Limb (tissue), 2 donors: ENCODE results near the gene RBP3.

Source experiments
- DNase-seq, 2 donors: peaks; one replicate each; pipeline ENCODE4 v3.0.0-alpha.2; 2016; ENCODE audit errors: extremely low spot score in 2 of 2

Gene RBP3

DNA sequence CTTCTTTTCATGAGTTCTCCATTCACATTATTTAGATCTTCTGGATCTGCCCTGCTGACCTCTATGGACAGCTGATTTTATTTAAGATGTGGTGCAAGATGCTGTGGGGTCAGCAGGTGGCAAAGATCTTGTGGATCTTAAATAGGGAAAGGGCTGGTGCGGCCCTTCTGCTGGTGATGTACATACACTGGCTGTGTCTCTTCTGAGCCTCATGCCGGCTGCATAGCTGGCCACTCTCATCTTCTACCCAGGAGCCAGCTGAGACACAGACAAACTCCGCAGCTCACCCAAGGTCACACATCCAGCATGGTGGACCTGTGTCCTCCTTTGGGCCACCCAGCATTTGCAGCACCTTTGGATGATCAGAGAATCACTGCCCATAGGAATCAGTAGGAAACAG, 9.7 kb downstream of the RBP3 start:
- DNase-seq = no peak

DNA sequence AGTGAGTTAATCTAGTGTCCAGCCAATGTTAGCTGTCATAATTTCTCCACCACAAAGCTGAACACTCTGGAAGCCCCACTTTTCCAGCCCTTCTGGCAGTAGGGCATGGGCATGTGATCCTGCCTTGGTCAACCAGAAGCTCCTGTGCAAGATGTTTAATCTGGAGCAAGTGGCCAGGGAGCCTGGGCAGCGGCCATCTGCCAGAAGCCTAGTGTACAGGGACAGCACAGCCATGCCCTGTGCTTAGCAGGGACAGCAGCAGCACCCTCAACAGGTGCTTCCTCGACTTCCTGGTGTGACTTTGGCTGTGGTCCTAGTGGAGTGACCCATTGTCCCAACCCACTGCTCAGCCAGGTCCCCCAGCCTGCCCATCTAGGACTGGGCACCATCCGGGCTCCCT, 10.3 kb downstream of the RBP3 start:
- DNase-seq = no peak

DNA sequence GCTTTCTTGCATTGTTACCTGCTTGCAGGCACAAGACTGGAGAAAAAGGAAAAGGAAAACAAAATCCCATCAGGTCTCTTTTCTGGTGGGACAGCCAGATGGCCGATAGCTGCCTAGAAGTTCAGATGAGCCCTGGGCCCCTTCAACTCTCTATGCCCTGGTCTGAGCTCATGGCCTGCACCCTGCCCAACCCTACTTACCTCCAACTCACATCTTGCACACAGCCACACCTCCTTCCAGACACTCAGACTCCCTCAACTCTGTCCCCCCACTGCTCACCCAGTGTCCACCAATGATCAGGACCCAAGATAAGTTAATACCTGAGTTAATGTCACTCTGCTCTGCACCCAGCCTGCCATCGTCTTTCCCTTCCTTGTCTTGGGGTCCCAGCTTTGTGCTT, 10.9 kb downstream of the RBP3 start:
- DNase-seq = no peak

DNA sequence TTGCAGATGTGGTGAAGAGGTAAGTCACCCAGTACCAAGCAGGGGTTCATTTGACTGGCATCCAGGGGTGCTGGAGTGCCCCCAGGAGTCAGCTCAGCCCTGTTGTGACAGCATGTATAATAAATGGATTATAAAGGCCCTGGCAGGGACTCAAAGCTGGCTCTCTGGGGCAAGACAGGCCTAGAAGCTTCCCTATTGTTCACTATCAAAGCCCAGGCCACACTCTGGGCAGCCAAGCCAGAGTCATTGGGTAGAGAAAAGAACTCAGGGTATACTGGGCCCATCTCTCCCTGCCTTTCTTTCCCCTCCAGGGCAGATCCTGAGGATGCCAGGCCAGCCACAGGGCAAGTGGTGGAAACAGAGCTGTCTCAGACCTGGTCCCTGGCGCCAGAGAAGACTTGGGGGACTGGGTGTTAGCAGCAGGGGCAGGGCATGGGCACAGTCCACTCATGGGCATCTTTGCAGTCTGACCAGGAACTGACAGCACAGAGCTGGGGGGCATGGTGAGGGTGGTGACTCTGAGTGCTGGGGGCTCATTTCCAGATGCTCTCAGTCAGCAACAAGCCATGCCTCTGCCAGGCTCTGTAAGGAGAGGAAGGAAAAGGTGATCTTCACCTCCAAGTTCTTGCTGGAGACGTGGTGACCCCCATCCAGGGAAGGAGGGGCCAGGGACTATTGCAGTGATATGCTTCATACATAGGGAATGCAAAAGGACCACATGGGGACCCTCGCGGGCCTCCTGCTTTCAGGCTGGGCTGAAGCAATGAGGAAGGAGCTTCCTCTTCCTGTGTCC, 11.7 kb downstream of the RBP3 start:
- DNase-seq = no peak

DNA sequence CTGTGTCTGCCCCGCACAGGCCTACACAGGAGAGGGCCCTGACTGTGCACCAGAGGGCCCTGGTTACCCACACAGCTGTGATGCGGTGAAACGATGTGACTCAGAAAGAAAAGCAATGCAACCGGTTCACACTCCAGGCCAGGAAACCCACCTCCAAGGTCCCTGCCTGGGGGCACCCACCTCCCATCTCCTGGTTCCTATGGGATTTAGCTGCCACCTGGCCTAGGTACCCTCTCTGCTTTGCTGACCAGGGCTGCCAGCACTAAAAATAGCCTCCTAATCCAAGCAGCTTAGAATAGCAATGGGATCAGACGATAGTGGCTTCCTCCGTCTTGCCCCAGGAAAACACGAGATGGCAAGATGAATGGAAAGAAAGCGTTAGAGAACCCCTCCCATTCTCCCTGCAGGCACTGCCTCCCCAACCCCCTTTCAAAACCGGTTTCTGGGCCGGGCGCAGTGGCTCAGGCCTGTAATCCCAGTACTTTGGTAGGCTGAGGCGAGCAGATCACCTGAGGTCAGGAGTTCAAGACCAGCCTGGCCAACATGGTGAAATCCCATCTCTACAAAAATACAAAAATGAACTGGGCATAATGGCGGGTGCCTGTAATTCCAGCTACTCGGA, 12.4 kb downstream of the RBP3 start:
- DNase-seq = peak in 1 of 2 donors; percentile 23

DNA sequence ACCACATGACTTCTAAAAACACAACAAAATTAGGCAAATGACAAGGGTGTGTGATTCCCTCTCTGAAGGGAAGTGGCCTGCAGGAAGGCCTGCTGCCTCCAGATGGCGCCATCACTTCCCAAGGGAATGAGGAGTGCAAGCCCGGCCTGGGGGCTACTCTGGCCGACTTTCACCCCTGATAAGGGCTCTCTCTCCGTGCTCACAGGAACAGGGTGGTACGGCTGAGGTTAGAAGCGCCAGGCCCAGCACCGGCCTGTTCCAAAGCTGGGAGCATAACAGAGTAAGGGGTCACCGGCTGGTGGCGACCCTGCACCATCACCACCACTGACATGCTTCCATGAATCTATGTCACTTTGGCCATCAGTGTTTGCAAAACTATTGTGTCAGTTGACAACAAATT, 13.1 kb downstream of the RBP3 start:
- peak in 1 of 2 donors; percentile 39 for DNase-seq

DNA sequence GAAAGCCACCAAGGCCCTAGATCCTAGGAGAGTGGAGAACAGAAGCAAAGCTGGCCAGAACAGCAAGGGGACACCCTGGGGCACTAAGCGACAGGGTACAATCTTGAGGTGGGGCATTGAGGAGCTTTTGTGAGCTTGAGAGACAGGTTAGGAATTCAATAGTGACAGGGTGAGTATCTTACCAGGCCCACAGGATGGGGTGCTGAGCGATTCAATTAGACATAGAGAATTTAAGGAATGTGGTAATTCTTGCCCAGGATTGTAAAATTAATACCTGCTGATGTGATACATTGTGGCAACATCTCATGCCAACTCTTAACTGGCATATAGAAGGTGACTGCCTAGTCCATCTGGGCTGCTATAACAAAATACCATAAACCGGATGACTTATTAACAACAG, 14.0 kb downstream of the RBP3 start:
- DNase-seq = peak in 1 of 2 donors; percentile 7

DNA sequence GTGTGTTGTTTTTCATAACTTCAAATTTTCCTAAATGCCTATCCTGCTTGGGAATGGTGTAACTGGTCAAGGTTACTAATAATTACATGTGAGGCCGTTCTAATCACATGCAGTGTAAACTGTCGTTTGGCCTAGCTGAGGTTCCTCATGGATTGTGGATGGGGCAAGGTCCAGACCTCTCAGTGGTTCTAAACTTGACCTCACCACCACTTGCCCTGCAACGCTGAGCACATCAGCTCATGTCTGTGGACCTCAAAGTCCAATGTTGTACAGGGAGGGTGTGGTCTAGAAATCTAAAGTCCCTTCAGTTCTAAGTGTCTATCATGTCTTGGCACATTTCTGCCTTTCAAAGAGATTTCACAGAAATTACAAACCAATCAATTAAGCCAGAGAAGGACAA, 15.6 kb downstream of the RBP3 start:
- no peak for DNase-seq

DNA sequence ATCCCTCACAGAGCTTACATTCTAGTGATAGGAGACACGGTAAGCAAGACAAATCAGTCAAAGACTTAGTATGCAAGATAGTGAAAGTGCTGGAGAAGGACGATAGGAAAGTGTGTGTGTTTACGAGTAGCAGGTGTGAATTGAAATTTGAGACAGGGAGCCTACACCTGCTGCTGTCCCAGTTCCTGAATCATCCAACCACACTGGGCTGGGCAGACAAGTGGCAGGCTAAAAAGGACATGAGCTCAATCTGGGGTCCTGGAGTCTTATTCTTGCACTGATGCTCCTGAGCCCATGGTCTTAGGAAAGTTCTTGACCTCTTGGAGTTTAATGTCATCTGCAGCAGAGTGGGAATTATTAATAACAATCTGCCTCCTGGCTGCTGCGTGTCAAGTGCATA, 16.2 kb downstream of the RBP3 start:
- DNase-seq = no peak

DNA sequence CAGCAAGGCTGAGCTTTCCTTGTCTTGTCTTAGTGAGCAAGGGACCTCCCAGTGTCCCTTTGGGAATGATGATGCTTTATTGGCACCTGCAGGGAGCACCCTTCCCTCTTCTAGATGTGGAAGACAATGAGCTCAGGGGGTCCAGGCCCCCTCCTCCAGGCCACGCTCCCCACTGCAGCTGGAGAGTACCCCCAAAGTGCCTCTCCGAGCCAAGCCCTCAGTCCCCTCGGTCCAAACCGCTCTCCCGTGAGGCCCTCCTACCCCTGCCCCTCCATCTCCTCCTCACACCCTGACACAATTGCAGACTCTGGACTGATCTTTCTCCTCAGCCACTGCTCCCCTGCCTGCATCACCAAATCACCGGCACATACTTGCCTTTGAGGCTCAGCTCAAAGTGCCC, 16.7 kb downstream of the RBP3 start:
- peak in 1 of 2 donors; percentile 14 for DNase-seq

DNA sequence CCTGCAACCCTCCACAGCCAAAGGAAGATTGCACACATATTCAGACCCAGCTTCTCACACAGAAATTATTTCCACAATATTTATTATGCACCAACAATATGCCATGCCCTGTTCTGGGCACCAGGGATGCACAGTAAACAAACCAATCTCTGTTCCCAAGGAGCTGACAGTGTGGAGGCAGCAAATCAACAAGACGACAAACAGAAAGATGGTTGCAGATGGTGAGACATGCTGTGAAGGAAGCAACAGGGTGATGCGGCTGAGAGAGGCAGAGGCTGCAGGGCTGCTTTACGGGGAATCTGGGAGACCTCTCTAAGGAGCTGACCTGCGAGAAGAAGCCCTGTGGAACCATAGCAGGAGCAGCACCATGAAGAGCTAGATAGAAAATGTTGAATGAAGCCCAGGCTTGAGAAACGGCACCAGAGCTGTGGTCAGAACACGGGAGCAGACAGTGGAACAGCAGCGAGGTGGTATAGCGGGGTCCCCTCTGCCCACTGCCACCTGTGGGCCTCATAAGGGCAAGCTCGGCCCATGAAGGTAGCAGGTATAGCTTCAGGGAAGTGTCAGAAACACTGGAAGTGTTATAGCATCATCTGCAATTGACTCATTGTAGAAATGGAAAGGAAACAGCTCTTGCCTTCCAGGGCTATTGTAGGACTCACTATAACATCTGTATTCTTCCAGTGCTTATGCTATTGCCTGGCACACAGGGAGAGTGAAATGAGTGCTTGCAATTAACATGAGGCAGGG, 17.4 kb downstream of the RBP3 start:
- no peak for DNase-seq

DNA sequence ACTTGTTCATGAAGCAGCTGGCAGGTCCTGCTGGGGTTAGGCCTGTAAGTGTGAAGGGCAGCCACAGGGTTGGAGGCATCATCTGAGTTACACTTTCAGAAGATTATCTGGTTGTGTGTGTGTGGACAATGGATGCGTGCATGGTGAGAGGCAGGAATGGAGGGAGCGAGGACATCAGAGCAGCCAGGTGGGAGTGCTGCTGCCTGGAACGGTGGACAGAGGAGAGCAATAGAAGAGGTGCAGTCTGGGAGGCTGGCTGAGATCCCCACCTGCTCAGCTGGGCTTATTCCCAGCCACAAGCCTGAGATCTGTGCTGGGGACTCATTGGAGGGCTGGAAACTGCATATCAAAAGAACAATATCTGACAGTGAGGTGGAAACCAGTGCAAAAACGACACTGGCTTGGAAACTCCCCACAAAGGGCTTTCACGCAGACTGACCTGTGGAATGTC, 18.0 kb downstream of the RBP3 start:
- no peak for DNase-seq

DNA sequence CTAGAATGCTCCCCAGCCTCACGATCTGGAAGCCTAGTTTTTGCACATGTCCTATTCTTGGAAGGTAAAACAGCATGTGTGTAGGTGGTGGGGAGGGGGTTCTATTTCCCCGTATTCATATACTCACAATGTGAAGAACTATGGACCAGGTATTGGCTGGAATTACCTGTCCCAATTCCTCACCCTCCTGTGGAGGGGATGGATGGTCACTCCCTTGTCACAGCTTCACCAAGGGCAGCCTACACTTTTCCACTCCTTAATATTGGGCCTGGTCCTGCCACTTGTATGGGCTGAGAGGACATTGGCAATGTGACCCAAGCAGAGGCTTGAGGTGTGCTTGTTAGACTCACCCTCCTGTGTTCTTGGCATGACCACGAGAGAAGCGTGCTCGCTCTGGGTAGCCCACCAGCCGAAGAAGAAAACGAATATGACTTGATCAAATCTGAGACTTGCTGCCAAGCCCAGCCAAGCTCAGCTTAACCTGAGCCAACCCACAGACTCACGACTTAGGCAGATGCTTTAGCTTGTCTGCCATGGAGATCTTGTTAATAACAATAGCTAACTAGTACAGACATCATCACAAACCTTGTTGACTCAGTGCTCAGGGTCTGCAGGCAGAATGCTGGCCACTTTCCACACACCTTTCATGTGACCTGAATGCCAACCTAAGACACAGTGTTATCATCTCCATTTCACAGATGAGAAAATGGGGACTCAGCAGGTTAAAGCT, 18.7 kb downstream of the RBP3 start:
- DNase-seq = peak in 1 of 2 donors; percentile 11

DNA sequence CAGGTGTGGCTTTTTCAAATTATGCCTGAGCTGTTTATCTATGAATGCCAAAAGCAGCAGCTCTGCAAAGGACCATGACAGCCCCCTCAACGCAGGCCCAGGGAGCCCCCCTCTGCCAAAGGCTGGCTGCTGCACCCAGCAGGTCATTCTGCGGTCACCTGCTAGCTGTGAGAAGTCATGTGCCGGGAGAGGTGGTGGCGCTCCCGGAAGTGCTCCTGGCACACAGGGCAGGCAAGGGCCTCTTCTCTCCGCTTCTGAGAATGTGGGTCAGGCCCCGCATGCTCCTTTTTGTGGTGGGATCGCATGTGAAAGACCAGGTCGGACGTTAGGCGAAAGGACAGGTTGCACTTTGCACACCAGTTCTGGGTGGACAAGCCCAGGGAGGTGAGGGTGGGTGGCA, 19.5 kb downstream of the RBP3 start:
- peak in 1 of 2 donors; percentile 32 for DNase-seq

DNA sequence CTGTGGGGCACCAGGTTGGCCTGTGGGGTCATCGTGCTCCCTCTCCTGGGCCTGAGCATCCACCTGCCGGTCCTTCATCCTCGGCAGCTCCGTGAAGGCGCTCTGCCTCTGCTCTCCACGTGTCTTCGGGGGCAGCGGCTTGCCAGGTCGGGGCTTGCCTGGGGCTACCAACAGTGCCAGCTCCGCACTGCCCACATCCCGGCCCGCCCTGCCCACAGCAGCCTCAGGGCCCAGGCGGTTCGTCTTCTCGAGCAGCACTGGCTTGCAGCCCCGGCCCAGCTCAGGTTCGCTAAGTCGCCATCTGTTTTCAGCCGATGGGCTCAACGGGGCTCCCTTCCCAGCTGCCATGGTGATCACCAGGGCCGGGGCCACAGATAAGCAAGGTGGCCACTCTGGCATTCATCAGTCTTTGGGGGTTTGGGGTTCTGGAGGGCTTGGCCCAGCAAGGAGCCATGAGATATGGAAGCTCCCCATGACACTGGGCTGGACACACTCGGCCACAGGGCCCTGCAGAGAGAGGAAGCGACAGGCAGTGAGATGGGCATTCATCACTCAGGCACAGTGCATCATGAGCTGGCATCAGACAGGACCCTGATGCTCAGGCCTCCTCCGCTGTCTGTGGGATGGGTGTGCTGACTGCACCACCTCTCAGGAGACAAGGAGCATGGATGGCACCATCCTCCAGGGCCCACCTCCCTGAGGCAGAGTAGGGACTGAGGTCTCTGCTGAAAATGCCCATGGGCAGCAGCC, 20.4 kb downstream of the RBP3 start:
- peak in 1 of 2 donors; percentile 20 for DNase-seq

DNA sequence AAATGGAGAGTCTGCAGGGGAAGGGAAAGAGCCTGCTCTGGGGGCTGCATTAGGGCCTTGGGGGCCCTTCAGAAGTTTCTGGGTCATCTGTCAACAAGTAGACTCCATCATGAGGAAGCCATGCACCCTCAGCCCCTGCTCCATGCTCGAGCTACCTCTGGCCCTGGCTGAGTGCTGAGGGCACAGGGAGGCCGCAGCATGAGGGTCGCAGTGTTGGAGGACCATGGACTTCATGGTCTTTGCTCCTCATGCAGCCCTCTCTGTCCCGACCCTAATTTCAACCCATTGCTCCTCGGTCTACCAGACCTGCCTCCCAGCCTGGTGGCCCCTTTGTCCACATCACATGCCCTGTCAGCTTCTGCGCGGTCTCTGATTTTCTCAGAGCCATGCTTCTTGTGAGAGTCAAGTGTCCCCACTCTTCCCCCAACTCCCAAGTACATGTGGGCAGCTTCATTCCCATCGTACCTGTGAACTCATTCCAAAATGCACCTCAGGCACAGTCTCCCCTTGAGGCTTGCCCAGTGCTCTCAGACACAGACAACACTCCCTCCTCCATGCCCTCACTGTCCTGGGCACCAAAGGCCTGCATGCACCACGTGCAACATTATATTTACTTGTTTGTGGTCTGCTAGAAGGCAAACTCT, 21.2 kb downstream of the RBP3 start:
- DNase-seq = no peak

DNA sequence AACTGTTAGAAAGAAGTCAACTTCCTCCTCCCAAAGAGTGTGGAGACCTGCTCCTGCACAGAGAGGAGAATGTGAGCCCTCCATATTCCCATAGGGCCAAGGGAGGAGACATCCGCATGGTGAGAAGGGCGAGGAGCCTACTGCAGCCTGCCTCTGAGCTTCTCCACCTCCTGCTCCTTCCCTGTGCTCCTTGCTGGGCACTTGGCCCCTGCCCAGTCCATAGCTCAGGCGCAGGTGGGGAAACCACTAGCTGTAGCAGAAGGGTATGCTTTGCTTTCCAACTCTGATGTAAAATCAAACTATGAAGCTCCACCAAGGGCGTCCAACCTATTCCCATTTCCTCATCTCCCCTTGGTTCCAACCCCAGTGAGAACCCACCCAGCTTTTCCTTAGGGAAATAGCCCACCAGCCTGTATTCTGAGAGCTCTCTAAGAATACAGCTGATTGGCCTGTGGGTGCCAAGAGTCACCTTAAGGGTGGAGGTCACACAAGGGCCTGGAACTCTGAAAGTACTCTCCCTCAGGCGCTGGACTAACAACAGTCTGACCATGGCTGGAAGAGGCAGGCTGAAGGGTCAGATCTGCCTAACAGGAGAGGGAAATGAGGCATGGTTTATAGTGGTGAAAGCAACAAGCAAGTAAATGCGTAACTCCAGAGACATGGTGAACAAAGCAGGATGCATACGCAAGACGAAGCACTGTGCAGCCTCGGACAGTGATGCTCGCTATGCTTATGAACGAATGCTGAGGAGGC, 22.0 kb downstream of the RBP3 start:
- peak in 1 of 2 donors; percentile 17 for DNase-seq

DNA sequence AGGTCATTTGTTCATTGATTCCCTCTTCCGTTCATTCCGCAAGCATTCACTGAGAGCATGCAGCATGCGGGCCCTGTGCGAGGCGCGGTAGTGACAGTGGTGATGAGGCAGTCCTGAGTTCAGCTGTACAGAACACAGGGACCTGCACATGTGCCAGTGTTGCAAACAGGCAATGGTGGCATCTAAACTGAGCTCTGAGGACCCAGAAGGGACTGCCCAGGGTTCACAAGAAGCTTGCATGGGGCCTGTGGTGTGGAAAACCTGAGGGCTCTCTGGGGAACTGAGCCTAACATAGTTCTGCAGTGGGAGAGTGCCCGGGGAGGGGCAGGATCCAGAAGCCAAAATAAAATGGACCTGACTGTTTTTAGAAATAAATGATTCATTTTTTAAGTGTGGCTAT, 22.7 kb downstream of the RBP3 start:
- DNase-seq = peak in 1 of 2 donors; percentile 15

DNA sequence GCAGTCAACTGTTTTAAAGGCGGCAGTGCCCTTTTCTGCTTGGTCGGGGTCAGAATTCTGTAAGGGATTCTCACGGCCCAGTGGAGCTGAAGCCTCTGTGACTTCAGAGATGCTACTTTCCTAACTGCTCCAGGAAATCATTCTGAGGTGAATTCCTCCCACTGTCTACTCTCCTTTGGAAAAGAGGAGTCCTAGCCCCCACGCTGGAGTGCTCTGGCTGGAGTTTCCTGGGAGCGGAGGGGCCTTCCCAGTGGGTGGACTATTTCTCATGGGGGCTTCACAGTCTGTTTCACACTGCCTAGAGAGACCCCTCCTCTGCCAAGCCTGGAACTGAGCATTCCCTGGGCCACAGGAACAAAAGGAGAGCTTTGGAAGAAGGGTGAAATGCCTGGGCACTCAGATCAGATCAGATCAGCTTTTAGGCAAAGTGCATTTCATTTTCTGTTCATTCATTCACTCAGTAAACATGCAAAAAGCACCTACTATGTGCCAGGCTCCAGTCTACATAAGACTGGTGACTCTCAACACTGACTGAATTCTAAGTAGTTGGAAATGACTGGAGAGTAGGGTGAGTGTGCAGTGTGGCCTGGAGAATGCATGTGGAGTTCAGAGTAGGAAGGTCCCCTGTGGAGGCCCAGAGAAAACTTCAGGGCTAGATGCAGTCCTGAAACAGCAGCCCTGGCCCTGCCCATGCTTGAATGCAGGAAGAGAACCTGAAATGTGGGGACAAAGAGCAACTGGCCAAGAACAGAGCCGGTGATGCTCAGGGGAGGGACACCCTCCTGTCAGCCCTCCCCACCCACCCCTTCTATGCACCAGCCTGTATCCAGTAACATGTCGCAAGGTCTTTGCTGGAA, 23.7 kb downstream of the RBP3 start:
- DNase-seq = no peak
